ENCODE data around the gene TEX14.
"Not testable (repeated sequence)": the region's sequence is repeated elsewhere in the genome, so short reads cannot be mapped to it uniquely, and the experiment has no call there.

Gene TEX14

DNA sequence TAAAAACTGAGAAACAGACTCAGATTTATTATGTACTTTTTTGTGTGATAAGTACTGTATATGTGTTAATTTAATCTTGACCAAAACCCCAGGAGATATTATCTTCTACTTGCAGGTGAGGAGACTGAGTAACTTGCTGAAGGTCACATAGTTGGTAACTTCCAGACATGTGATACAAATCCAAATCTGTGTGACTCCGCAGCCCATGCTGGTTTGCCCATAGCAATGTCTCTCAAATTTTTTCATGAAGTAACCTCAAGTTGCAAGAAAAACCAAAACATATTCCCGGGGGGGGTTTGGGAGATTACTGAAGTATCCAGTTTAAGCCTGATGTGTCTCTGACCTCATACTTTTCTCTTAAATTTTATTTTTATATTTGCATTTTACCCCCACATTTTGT, 3.3 kb downstream of the TEX14 start:
- no peak for DNase-seq (ENCODE audit: low spot score)

DNA sequence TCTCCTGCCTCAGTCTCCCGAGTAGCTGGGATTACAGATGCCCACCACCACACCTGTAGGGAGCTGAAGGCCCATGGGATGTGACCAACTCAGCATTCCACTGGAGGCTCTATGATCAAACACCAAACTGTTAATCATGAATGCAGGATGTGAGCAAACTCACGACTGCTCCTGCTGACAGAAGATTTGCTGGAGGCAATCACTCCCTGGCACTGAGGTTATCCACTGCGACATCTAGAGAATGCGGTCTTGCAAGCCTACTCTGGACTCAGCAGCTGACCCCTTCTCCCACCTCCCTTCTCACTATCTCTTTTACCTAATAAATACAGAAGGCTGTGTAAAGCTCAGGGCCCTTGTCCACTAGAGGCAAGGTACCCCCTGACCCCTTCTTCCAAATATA, 4.9 kb downstream of the TEX14 start:
- DNase-seq (ENCODE audit: low spot score), result no peak

DNA sequence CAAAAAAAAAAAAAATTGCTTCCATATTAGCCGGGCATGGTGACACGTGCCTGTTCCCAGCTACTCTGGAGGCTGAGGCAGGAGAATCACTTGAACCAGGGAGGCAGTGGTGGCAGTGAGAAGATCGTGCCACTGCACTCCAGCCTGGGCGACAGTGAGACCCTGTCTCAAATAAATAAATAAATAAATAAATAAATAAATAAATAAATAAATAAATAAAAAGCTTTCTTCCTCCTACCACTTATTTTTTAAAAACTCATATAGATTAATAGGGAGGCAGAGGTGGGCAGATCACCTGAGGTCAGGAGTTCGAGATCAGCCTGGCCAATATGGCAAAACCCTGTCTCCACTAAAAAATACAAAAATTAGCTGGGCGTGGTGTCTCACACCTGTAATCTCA, 7.4 kb downstream of the TEX14 start:
- DNase-seq (ENCODE audit: low spot score), result not testable (repeated sequence)

DNA sequence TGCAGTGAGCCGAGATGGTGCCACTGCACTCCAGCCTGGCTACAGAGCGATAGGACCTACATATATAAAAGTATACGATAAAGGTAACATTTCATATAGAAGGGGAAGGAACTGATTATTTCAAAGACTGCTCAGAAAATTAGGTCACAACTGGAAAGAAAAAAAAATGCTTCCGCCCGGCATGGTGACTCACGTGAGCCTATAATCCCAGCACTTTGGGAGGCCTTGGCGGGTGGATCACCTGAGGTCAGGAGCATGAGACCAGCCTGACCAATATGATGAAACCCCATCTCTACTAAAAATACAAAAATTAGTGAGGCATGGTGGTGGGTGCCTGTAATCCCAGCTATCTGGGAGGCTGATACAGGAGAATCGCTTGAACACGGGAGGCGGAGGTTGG, 7.8 kb downstream of the TEX14 start:
- DNase-seq (ENCODE audit: low spot score), result no peak

DNA sequence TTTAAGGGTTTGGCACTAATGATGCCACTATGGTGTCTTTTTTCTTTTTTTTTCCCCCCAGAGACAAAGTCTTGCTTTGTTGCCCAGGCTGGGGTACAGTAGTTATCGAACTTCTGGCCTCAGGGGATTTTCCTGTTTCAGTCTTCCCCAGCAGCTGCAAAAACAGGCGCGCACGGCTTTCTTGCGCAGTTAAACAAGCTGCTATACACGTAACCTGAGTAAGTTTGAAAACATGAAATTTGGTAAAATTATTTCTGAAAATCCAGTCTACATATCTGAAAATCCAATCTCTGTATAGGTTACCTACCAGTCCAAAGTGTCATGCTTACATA, 11.8 kb downstream of the TEX14 start:
- DNase-seq (ENCODE audit: low spot score), result no peak

DNA sequence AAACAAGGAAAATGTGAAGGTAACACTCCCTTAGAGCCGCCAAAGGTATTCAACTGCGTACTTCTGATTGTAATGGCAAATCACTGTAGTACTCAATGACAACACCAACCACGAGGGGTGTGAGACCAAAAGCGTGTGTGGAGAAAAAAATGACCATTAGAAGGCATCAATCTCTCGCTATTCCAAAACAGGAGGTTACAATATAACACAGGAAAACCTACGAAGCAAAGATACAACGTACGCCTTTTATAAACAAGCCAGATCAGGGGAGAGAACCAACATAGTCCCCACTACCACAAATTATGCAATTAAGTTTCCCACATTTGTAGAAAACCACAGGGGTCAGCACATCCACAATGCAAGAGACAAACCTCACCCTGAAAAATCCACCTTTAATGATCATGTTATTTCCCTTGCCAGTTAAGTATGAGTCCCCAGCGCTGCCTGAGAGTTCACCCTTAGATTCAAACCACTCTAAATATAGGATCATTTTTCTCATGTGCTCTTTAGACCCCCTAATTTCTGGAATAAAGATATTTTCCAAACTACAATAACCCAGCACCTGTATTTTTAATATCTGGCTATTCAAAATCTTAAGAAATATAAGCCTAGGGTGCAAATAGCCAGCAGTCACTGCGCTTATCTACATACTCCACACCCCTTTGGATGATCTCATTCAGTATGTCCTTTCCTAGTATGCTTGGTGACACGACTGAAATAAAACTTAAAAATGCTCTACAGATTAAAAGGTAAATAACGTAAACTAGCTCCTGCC, 12.4 kb downstream of the TEX14 start:
- no peak for DNase-seq (ENCODE audit: low spot score)

DNA sequence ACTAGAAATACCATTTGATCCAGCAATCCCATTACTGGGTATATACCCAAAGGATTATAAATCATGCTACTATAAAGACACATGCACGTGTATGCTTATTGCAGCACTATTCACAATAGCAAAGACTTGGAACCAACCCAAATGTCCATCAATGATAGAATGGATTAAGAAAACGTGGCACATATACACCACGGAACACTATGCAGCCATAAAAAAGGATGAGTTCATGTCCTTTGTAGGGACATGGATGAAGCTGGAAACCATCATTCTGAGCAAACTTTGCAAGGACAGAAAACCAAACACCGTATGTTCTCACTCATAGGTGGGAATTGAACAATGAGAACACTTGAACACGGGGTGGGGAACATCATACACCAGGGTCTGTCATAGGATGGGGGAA, 13.6 kb downstream of the TEX14 start:
- not testable (repeated sequence) for DNase-seq (ENCODE audit: low spot score)

DNA sequence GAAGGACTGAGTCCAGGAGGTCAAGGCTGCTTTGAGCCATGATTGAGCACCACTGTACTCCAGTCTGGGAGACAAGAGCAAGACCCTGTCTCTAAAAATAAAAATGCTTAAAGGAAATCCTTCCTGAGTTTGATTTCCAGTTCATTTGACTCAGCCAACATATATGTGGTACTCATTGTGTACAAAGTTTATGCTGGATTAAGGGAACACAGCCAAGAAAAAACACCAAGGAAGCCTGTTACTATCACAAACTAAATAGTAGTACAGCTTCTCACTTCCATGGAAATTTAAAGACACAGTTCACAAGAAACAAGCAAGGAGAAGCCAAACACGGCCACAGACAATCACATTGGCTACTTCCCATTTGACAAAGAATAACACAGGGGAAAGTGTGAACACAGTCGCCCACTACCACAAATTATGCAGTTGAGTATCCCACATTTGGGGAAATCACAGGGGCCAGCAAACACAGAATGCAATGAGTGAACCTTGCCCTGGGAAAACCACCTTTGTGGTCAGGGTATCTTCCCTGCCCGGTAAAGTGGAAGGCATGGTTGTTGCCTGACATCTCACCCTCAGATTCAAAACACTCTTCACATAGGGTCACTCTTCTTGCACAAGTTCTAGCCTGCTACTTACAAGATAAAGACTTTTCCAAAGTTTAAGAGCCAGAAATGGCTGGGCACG, 14.5 kb downstream of the TEX14 start:
- DNase-seq (ENCODE audit: low spot score), result no peak

DNA sequence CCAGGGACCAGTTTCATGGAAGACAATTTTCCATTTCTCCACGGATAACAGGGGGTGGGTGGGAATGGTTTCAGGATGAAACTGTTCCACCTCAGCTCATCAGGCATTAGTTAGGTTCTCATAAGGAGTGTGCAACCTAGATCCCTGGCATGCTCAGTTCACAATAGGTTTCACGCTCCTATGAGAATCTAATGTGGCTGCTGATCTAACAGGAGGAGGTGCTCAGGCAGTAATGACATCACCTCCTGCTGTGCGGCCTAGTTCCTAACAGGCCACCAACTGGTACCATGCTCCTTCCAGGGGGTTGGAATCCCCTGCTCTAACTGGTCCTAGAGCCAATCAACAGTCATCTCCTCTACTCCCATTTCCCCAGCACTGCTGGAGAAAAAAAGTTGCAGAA, 19.9 kb downstream of the TEX14 start:
- no peak for DNase-seq (ENCODE audit: low spot score)

DNA sequence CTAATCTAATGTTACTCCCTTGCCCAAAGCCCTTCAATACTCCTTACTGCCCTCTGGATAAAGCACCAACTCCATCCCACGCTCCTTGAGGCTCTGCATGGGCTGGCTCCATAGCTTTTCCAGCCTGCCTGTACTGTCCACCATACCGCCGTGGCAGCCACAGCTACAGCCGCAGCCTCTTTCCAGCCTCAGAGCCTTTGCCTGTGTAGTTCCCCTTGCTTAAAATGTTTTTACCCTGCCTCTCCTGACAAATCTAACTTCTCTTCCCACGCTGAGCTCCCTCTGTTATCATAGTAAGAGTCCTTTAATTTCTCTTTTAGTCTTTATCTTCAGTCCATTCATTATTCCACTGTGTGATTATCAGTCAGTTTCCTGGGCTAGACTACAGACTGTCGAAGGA, 22.0 kb downstream of the TEX14 start:
- no peak for DNase-seq (ENCODE audit: low spot score)

DNA sequence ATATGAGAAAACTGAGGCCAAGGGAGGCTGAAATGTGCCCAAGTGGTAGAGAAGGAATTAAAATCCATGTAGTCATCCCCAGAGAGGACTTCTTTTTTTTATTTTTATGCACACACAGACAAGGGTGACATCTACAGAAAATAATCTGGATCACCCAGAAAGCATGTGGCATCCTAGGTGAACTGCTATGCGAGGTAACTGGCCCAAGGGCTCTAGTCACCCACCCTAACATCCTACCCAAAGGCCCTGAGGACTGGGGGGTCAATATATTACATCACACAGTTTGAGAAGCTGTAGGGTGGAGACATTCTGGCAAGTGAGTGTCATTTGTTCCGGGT, 23.3 kb downstream of the TEX14 start:
- DNase-seq (ENCODE audit: low spot score), result no peak

DNA sequence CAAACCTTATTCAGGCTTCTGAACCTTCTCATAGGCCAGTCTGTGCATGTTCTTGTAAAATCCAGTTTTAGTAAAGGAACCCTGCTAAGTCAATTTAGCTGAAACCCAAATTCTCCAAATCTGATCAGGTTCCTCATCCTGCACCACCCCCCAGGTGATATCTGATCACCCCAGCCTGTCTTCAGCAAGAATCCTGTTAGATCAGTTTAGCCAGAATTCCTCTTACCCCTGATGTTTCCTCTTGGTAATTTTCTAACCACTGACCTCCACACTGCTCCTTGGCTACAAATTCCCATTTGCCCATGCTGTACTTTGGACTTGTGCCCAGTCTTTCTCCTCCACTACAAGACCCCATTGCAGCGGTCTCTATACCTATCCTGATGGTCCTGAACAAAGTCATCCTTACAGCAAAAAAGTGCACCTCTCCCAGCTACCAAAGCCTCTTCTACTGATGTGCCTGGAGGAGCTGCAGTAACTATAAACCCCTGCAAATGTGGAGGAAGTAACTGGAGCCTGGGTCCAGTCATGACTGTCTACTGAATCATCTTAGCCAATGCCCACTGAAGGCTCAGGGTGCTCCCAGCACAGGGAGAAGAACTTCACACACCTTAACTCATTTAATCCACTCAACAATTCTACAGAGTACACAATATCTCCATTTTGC, 23.8 kb downstream of the TEX14 start:
- DNase-seq (ENCODE audit: low spot score), result no peak

DNA sequence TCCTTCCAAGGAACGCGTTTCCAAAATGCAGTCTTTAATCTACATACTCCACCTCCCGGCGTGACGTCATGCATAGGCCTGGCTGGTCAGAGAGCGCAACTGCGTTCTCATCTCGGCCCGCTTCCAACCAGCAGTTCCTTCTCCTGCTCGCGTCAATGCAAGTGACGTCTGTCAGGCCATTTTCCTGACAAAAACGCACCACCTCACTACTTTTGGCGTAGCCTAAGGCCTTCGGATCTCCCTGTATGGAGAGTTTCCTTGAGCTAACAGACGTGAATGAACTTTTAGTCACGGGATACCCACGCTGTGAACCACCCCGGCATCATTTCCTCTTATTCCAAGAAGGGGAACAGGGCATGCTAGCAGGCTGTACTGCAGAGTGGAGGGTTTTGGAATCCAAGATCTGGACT, 25.0 kb downstream of the TEX14 start:
- DNase-seq (ENCODE audit: low spot score), result peak; percentile 74

DNA sequence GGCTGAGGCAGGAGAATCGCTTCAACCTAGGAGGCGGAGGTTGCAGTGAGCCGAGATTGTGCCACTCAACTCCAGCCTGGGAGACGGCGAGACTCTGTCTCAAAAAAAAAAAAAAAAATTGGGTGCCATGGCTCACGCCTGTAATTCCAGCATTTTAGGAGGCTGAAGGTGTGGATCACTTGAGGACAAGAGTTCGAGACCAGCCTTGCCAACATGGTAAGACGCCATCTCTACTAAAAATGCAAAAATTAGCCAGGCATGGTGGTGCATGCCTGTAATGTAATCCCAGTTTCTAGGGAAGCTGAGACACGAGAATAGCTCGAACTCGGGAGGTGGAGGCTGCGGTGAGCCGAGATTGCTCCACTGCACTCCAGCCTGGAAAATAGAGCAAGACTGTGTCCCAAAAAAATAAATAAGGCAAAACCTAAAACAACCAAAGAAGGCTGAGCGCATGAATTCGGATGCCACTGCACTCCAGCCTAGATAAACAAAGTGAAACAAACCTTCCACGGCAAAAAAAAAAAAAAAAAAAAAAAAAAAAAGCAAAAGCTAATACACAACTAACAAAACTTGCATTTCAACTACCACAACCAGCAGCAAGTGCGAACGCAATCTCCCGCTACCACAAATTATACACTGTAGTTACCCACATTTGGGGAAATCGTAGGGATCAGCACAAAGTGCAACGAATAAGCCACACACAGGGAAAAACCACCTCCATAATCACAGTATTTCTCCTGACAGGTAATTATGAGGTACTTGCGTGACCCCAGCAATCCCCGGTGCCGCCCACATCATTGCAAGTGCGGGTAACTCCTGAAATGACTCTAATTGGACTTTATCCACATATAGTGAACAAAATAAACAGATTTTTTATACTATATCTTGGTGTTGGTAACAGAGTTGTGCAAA, 25.6 kb downstream of the TEX14 start:
- DNase-seq (ENCODE audit: low spot score), result no peak

DNA sequence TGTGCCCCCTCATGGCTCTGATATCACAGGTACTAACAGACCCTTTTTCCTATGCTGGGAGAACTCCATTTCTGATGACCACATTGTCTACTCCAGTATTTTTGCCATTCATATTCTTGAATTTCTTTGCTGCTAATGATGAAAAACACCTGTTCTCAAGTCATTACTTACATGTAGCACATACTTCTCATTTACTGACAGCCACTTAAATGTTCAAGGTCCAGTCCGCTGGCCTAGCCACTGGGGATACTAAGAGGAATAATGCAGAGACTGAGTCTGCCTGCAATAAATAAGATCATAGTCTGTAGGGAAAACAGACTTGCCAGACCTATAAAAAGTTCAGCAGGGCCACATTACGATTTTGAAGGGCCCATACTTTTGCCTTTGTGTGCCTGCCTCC, 27.5 kb downstream of the TEX14 start:
- no peak for DNase-seq (ENCODE audit: low spot score)

DNA sequence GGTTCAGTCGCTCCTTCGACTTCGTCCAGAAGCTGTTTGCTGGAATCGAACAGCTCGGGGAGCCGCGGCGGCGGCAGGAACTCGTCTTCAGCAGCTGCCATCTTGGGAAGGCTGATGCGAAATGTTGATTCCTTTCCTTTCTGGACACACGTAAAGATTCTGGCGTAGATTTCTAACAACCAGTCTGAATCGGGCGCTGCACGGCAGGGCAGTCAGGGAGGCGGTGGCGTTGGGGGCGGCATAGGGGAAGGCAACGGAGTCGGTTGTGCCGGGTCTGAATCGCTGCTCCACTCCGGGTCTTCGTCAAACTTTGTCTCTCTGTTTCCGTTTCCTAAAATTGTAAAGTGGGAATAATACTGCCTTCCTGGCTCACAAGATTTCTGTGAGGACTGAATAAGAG, 30.3 kb downstream of the TEX14 start:
- no peak for DNase-seq (ENCODE audit: low spot score)

DNA sequence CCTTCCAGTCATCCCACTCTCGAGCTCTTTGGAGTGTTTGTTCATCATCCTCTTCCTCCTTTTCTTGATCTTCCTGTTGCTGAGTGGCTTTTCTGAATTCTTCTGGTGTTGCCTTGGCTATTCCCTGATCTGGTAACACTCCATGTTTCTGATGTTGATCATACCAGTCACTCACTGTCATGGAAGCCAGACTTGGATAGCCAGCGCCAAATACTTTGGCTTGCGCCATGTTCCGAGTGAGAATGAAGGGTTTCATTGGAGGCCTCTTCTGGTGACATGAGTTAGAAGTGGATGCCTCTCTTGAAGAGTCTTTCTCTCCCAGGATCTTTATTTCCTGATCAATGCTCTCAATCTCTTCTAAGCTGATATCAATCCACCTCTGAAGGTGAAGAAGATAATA, 31.2 kb downstream of the TEX14 start:
- DNase-seq (ENCODE audit: low spot score), result no peak

DNA sequence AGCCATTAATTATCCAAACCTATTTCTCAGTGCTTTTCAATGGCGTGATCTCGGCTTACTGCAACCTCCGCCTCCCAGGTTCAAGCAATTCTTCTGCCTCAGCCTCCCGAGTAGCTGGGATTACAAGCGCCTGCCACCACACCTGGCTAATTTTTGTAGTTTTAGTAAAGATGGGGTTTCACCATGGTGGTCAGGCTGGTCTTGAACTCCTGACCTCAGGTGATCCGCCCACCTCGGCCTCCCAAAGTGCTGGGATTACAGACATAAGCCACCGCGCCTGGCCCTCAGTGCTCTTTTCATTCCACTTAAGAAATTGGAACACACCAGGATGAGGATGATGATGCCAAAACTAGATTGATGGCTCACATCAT, 32.1 kb downstream of the TEX14 start:
- DNase-seq (ENCODE audit: low spot score), result not testable (repeated sequence)

DNA sequence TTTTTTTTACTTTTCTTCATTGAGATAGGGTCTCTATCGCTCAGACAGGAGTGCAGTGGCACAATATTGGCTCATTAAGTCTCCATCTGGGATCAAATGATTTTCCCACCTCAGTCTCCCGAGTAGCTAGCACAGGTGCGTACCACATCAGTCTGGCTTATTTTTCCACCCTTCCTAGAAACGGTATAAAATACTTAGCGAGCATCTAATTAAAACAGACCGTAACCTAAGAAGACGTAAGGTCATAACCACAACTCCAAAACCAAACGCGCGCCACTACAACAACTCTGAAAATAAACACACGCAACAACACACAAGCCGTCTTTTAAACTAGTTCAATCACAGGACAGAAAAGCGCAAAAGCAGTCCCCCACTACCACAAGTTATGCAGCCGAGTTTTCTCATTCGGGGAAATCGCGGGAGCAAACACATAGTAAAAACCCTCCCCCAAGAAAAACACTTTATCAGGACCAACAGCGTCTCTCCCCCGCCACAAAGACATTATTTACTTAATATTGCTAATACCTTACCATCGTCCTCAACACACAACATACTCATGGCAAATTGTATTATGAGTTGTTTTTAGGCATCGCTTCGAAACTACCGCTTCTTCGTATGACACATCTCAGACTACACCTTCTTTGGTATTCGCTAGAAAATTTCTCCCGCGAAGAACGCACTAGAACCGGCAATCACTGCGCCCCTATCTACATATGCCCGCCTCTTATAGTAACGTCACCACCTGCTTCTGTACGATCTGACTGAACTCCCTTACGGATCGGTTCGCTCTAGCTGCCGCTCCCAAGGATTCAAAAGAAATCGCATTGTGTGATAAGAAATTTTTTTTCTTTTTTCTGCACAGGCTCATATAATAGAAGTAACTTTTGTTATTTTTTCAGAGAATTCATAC, 32.8 kb downstream of the TEX14 start:
- peak; percentile 91 for DNase-seq (ENCODE audit: low spot score)

DNA sequence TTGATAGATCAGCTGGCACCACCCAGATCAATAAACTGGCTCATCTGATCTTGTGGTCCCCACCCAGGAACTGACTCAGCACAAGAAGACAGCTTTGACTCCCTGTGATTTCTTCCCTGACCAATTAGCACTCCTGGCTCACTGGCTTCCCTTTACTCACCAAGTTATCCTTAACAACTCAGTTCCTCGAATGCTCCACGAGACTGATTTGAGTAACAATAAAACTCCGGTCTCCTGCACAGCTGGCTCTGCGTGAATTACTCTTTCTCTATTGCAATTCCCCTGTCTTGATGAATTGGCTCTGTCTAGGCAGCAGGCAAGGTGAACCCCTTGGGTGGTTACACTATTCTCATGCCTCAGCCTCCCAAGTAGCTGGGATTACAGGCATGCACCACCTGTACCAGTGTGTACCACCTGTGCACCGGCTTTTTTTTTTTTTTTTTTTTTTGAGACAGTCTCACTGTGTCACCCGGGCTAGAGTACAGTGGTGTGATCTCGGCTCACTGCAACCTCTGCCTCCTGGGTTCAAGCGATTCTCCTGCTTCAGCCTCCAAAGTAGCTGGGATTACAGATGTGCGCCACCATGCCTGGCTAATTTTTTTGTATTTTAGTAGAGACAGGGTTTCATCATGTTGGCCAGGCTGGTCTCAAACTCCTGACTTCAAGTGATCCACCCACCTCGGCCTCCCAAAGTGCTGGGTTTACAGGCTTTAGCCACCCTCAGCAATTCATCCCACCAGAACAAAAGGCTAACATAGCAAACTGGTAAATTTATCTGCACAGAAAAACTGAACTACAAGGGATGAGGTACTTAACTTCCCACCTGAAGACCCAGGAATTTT, 33.7 kb downstream of the TEX14 start:
- not testable (repeated sequence) for DNase-seq (ENCODE audit: low spot score)

DNA sequence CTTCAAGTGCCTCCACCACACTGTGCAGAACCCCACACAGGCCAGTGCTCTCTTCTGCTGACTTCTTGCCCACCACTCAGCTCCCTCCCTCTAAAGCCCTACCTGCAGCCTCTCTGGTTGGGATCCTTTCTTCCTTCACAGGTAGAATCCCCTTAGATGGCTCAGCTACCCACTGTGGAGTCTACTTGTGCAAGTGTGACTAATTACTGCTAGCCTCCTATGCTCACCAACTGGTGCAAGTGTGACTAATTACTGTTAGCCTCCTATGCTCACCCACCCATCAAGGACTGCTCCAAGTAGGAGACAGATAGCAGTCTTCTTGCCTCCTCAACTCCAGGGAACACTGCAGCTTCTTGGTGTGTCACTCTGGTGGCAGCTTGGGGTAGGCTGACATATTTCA, 43.6 kb downstream of the TEX14 start:
- no peak for DNase-seq (ENCODE audit: low spot score)
